Body of pancreas (tissue), 4 donors: ENCODE measurements around the gene TEX29. TPM values are rescaled to one million over a fixed set of nuclear protein-coding genes. Genes with fewer than 3 reads are reported as not detected.

Source experiments
- ATAC-seq: fragments of 150-250 bp; one replicate; pipeline ENCODE4 v1.9.1; 2016
- DNase-seq, 4 donors: peaks; one replicate each; pipeline ENCODE4 v3.0.0-alpha.2; 2019
- H3K27ac ChIP-seq, 4 donors: fragments of 200-600 bp; sonication (generic); 1 replicate in 3 of 4; 2 replicates in 1 of 4; pipeline versions ENCODE4 v1.5.1 to v1.6.1; 2016 to 2019; ENCODE audit warnings: mild to moderate bottlenecking in 1 of 4, mixed read lengths in 1 of 4, moderate library complexity in 1 of 4
- H3K27me3 ChIP-seq, 2 donors: fragments of 200-600 bp; sonication (generic); one replicate each; pipeline ENCODE4 v1.6.0; 2016; ENCODE audit warnings: mild to moderate bottlenecking in 1 of 2
- H3K36me3 ChIP-seq, 2 donors: fragments of 200-600 bp; sonication (generic); replicated peaks in 1 of 2; 2 replicates each; pipeline ENCODE4 v1.5.1; 2016; ENCODE audit warnings: low read depth in 2 of 2; ENCODE audit not compliant: insufficient read depth in 1 of 2
- H3K4me1 ChIP-seq: fragments of 200-600 bp; sonication (generic); one replicate; pipeline ENCODE4 v1.6.0; 2016
- H3K4me3 ChIP-seq, 2 donors: fragments of 200-600 bp; sonication (generic); 1 replicate in 1 of 2; 2 replicates in 1 of 2; pipeline ENCODE4 v1.5.1; 2016 to 2019
- H3K9me3 ChIP-seq, 3 donors: fragments of 200-600 bp; sonication (generic); 1 replicate in 2 of 3; 2 replicates in 1 of 3; pipeline ENCODE4 v1.5.1; 2016
- CTCF ChIP-seq, 7 experiments: fragments of 450-650 bp in 4 of 7; fragments of 200-600 bp in 3 of 7; sonication (generic) in 3 of 7; IDR thresholded peaks; one replicate each; pipeline ENCODE4 v1.5.1; 2016 to 2019; ENCODE audit warnings: antibody characterized with exemption in 7 of 7
- POLR2A ChIP-seq, 3 donors: fragments of 450-650 bp; IDR thresholded peaks; one replicate each; pipeline ENCODE4 v1.6.1; 2016; ENCODE audit warnings: antibody characterized with exemption in 3 of 3, mild to moderate bottlenecking in 2 of 3
- WGBS, 2 donors: methylation state at CpG; one replicate each; pipeline ENCODE4 v1.1.5; 2017; 5-methylcytosine and 5-hydroxymethylcytosine counted together
- intact Hi-C: fragments of 100-400 bp; cut with DNase I; formaldehyde crosslinking; loops from one replicate; pipeline ENCODE4 v1.15.1; 2023
- total RNA-seq, 2 donors: library from RNA; depleted of rRNA; stranded (reverse); fragments of >200 nt; gene quantifications; one replicate each; pipeline ENCODE4 v1.1.0, GENCODE V29; 2016

Gene TEX29
- total RNA-seq, 2 donors from 2014 or later, result not detected

GRCh38 chr13:111275995-111276618 is 44.3 kb upstream of the TEX29 start:
- no peak for ATAC-seq
- no peaks in the 10 kb centered on the region for H3K4me1 ChIP-seq
- no peaks in the 10 kb centered on the region for H3K9me3 ChIP-seq
- DNase-seq, result no peak
- TF ChIP-seq POLR2A (IDR thresholded peaks at IDR 0.05), result no peak
- no peak for TF ChIP-seq CTCF (IDR thresholded peaks at IDR 0.05)
- 87% methylated on average over 5 of the region's 5 CpGs for WGBS, 2 donors
- peaks cover 0 to 25% of the 10 kb centered on the region in 2 donors for H3K36me3 ChIP-seq
- no peak overlapping the region for H3K4me3 ChIP-seq
- intact Hi-C loops, result no loop called here
- no peak overlapping the region for H3K27ac ChIP-seq
- H3K27me3 ChIP-seq, result no peaks in the 10 kb centered on the region

GRCh38 chr13:111278258-111278657 is 42.2 kb upstream of the TEX29 start:
- no peak for ATAC-seq
- peaks cover 8% of the 10 kb centered on the region for H3K4me1 ChIP-seq
- intact Hi-C loops, result no loop called here
- H3K36me3 ChIP-seq, result peaks cover 0 to 24% of the 10 kb centered on the region in 2 donors
- H3K4me3 ChIP-seq, result no peak overlapping the region
- 92 to 94% methylated on average over 10 of the region's 10 CpGs for WGBS, 2 donors
- no peak overlapping the region for H3K27ac ChIP-seq
- DNase-seq, result no peak
- H3K9me3 ChIP-seq, result no peaks in the 10 kb centered on the region
- TF ChIP-seq CTCF (IDR thresholded peaks at IDR 0.05) (no peak), POLR2A (IDR thresholded peaks at IDR 0.05) (no peak)
- no peaks in the 10 kb centered on the region for H3K27me3 ChIP-seq

- DNase-seq (no peak), ATAC-seq (no peak)
- Histone ChIP-seq H3K36me3 (peaks cover 0 to 20% of the 10 kb centered on the region in 2 donors), H3K27ac (no peak overlapping the region), H3K4me1 (peaks cover 10% of the 10 kb centered on the region), H3K27me3 (no peaks in the 10 kb centered on the region), H3K4me3 (no peak overlapping the region), H3K9me3 (no peaks in the 10 kb centered on the region)
- intact Hi-C loops, result no loop called here
- no peak for TF ChIP-seq POLR2A (IDR thresholded peaks at IDR 0.05)
- no peak for TF ChIP-seq CTCF (IDR thresholded peaks at IDR 0.05)
- WGBS, 2 donors, result 88 to 92% methylated on average over 14 to 16 of the region's 17 CpGs
Measured at GRCh38 chr13:111278743-111279652, 41.4 kb upstream of the TEX29 start.

- no peak overlapping the region for H3K4me3 ChIP-seq
- no peak overlapping the region for H3K27ac ChIP-seq
- H3K27me3 ChIP-seq, result no peaks in the 10 kb centered on the region
- no peak for ATAC-seq
- DNase-seq, result no peak
- WGBS, 2 donors, result 88 to 89% methylated on average over 12 of the region's 12 CpGs
- TF ChIP-seq CTCF (IDR thresholded peaks at IDR 0.05), result no peak
- TF ChIP-seq POLR2A (IDR thresholded peaks at IDR 0.05), result no peak
- peaks cover 0 to 23% of the 10 kb centered on the region in 2 donors for H3K36me3 ChIP-seq
- intact Hi-C loops, result no loop called here
- no peaks in the 10 kb centered on the region for H3K9me3 ChIP-seq
- peaks cover 18% of the 10 kb centered on the region for H3K4me1 ChIP-seq
Measured at GRCh38 chr13:111280226-111280625, 40.2 kb upstream of the TEX29 start.
